ENCODE data around the gene EDC3. TPM values are rescaled to one million over a fixed set of nuclear protein-coding genes. Genes with fewer than 3 reads are reported as not detected.

EDC3 gene
- total and polyA plus RNA-seq, 9 of the 15 experiments (the other 6 are each of a cell fraction or from before 2014, with no cell fraction given) = 11.7 to 63.9 (median 32.8) TPM

DNA sequence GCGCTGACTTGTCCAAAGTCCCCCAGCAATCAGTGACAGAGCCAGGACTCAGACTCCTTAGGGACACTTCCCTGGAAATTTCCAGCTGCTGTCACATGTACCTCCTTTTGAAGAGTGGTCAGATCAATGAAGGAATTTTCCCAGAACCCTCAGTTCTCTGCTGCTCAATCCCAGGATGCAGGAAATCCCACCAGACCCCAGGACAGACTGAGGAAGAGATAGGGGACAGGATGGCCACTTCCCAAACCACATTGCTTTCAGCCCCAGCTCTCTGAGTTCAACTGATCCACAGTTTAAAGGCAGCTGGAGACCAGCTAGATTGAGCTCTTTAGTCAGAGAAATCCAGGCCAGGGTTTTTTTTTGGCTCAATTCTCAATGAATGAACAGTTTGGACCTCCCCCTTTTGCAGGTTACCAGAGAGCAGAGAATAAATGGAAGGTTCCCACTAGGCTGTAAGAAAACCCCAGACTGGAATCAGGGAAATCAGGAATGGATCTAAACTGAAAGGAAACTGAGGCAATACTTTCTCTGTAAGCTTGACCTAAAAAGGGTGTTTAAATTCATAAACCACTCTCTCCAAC is 28.0 kb upstream of the EDC3 start (continued):
- TF ChIP-seq, protein P1, sequence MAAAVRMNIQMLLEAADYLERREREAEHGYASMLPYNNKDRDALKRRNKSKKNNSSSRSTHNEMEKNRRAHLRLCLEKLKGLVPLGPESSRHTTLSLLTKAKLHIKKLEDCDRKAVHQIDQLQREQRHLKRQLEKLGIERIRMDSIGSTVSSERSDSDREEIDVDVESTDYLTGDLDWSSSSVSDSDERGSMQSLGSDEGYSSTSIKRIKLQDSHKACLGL (CRISPR knock-in tag; IDR thresholded peaks at IDR 0.05; ENCODE audit: borderline replicate concordance, poor library complexity, severe bottlenecking) = no peak
- TF ChIP-seq BCOR (IDR thresholded peaks at IDR 0.05) (peak; percentile 61), NUFIP1 (IDR thresholded peaks at IDR 0.05; ENCODE audit: partially characterized antibody) (peak; percentile 57), ARID1B (IDR thresholded peaks at IDR 0.05) (no peak)
- TF ChIP-seq, protein P2, sequence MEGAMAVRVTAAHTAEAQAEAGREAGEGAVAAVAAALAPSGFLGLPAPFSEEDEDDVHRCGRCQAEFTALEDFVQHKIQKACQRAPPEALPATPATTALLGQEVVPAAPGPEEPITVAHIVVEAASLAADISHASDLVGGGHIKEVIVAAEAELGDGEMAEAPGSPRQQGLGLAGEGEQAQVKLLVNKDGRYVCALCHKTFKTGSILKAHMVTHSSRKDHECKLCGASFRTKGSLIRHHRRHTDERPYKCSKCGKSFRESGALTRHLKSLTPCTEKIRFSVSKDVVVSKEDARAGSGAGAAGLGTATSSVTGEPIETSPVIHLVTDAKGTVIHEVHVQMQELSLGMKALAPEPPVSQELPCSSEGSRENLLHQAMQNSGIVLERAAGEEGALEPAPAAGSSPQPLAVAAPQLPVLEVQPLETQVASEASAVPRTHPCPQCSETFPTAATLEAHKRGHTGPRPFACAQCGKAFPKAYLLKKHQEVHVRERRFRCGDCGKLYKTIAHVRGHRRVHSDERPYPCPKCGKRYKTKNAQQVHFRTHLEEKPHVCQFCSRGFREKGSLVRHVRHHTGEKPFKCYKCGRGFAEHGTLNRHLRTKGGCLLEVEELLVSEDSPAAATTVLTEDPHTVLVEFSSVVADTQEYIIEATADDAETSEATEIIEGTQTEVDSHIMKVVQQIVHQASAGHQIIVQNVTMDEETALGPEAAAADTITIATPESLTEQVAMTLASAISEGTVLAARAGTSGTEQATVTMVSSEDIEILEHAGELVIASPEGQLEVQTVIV (CRISPR knock-in tag; IDR thresholded peaks at IDR 0.05; ENCODE audit: borderline replicate concordance) = no peak

DNA sequence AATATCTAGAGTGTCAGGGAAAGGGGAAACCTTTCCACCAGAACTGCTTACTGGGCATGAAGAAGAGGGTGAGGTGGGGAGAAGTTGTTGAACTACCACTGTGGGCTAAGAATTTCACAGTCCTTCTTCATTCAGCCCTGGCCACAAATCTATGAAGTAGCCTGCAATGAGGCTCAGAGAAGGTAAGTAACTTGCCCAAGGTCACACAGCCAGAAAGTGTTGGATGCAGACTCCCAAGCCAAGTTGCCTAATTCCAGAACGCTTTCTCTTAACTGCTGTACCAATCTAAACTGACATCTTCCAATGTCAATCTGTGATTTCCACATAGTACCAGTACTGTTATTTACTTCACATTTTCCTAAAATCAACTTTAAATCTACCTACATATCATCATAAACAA is 27.4 kb upstream of the EDC3 start:
- intact Hi-C loops (cut with micrococcal nuclease) = no loop called here
- no peak overlapping the region for H3K9ac ChIP-seq (ENCODE audit: insufficient read depth in 1 of 2, low read depth in 2 of 2, low read length in 2 of 2)
- no peaks in the 10 kb centered on the region for H4K20me1 ChIP-seq (replicated peaks; ENCODE audit: control insufficient read depth, insufficient read depth, low read length)
- H3K79me2 ChIP-seq (ENCODE audit: control insufficient read depth, insufficient read depth, low read length) = no peaks in the 10 kb centered on the region
- ATAC-seq = no peak
- no peaks in the 10 kb centered on the region for H3K9me1 ChIP-seq (ENCODE audit: control insufficient read depth, insufficient read depth, low read length)
- in situ Hi-C loops (cut with MboI) = no loop called here
- WGBS (ENCODE audit: insufficient coverage, low coverage, missing lambda C conversion rate) = 0% methylated on average over 1 of the region's 1 CpG
- H3K36me3 ChIP-seq (ENCODE audit: control insufficient read depth, insufficient read depth, low read length) = no peaks in the 10 kb centered on the region
- no peaks in the 10 kb centered on the region for H3K9me3 ChIP-seq (replicated peaks; ENCODE audit: control insufficient read depth, insufficient read depth, low read depth, low read length)
- H3K4me2 ChIP-seq (ENCODE audit: insufficient read depth, low read length) = no peak overlapping the region
- FAIRE-seq = peak; percentile 23
- no peak overlapping the region for H3K27ac ChIP-seq (ENCODE audit: extremely low read depth, low read depth, low read length)
- ChIA-PET POLR2A (interaction anchor here (0.6 kb wide), 1 partner anchor 729 kb away, joined by 4 read pairs; the partner anchor contains the start of gene PML), CTCF (ENCODE audit: low intra/inter-chr PET ratio) (no interaction called here)
- DNase-seq (ENCODE audit: extremely low read depth in 1 of 4, low spot score in 3 of 4) = no peak
- BruUV-seq (replicated peaks) = no TSS peak
- no peak overlapping the region for H2AFZ ChIP-seq (ENCODE audit: low read depth, low read length)
- peaks cover 41 to 78% of the 10 kb centered on the region in 2 experiments for H3K27me3 ChIP-seq (ENCODE audit: control insufficient read depth in 2 of 2, insufficient read depth in 2 of 2, low read length in 2 of 2)
- no peak overlapping the region for H3K4me3 ChIP-seq
- H3K4me1 ChIP-seq (replicated peaks in 1 of 2; ENCODE audit: control insufficient read depth in 2 of 2, insufficient read depth in 2 of 2, low read length in 2 of 2) = peaks cover 5 to 19% of the 10 kb centered on the region in 2 experiments; a peak in 2 of 5 replicates
- TF ChIP-seq, protein P3, sequence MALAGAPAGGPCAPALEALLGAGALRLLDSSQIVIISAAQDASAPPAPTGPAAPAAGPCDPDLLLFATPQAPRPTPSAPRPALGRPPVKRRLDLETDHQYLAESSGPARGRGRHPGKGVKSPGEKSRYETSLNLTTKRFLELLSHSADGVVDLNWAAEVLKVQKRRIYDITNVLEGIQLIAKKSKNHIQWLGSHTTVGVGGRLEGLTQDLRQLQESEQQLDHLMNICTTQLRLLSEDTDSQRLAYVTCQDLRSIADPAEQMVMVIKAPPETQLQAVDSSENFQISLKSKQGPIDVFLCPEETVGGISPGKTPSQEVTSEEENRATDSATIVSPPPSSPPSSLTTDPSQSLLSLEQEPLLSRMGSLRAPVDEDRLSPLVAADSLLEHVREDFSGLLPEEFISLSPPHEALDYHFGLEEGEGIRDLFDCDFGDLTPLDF (CRISPR knock-in tag; IDR thresholded peaks at IDR 0.05) = no peak
- TF ChIP-seq, protein P4, sequence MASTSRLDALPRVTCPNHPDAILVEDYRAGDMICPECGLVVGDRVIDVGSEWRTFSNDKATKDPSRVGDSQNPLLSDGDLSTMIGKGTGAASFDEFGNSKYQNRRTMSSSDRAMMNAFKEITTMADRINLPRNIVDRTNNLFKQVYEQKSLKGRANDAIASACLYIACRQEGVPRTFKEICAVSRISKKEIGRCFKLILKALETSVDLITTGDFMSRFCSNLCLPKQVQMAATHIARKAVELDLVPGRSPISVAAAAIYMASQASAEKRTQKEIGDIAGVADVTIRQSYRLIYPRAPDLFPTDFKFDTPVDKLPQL (IDR thresholded peaks at IDR 0.05; ENCODE audit: extremely low read depth, insufficient read length) = no peak
- TF ChIP-seq ZFP36 (IDR thresholded peaks at IDR 0.05; ENCODE audit: low read depth, low read length, partially characterized antibody) (peak; percentile 69), L3MBTL2 (IDR thresholded peaks at IDR 0.05) (no peak), CBX2 (IDR thresholded peaks at IDR 0.05; ENCODE audit: insufficient read depth, low read length, poor library complexity, severe bottlenecking) (no peak), FIP1L1 (IDR thresholded peaks at IDR 0.05; ENCODE audit: low read depth, low read length, poor library complexity, severe bottlenecking) (no peak), NFIC (IDR thresholded peaks at IDR 0.05) (no peak), RBM25 (IDR thresholded peaks at IDR 0.05; ENCODE audit: low read depth, low read length, severe bottlenecking) (peak; percentile 82), STAT5B (CRISPR knock-in tag; IDR thresholded peaks at IDR 0.05) (no peak), HDAC1 (IDR thresholded peaks at IDR 0.05) (no peak), SIN3B (IDR thresholded peaks at IDR 0.05; ENCODE audit: low read depth) (no peak), KLF10 (CRISPR knock-in tag; IDR thresholded peaks at IDR 0.05) (no peak)

Data from K562 (cell line).